GM12874 (cell line): ENCODE measurements around the gene CKS1B.

Experiments used
- CTCF ChIP-seq: IDR thresholded peaks from 2 replicates; pipeline ENCODE4 v1.5.1; 2011; ENCODE audit warnings: low read depth, mild to moderate bottlenecking, control low read depth, low read length, moderate library complexity; ENCODE audit not compliant: insufficient read depth

The CKS1B gene

GRCh38 chr1:154974808-154975408, 427 bp downstream of the CKS1B start:
- TF ChIP-seq CTCF = no peak

DNA sequence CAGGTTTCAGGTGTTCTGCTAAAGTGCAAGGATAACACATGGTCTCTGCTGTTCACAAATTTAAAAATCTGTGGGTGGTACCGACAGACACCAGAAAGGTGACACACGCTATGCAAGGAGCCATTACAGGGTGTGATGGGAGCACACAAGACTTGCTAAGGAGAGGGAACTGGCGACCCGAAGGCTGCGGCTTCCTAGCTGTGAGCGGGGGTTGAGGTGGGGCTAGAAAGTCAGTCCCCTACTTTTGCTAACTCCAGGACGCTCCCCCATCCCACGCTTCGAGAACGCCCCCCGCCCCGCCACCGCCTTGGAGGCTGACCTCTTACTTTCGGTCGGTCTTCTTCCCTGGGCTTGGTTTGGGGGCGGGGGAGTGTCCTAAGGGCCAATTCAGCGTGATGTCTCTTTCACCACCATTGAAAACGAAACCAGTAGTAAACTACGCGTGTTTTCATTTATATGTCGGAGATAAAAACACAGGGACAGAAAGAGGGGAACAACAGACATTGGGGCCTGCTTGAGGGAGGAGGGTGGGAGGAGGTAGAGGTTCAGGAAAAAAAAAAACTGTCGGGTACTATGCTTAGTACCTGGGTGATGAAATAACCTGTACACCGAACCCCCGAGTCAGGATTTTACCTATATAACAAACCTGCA, 1.1 kb downstream of the CKS1B start:
- no peak for TF ChIP-seq CTCF

GRCh38 chr1:154978360-154978759, 3.9 kb downstream of the CKS1B start:
- no peak for TF ChIP-seq CTCF

DNA sequence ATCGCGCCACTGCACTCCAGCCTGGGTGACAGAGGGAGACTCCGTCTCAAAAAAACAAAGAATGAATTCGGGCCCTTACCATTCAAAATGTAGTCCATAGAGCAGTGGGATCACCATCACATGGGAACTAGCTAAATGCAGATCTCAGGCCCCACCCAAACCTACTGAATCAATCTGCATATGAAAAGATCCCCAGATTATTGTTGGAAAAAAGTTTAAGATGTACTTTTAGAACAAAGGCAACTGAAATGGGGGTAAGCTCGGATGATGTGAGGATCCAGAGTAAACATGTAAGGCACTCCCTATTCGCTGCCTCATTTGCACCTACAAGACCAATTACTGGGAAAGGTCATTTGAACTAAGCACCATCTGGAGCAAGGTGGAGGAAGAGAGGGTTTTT, 7.9 kb downstream of the CKS1B start:
- no peak for TF ChIP-seq CTCF

GRCh38 chr1:154982897-154983648, 8.6 kb downstream of the CKS1B start, which contains the start of gene FLAD1:
FLAD1 (plus strand) TSS chr1:154983344; CDS start chr1:154983695, 351 bp downstream.
- TF ChIP-seq CTCF = no peak

DNA sequence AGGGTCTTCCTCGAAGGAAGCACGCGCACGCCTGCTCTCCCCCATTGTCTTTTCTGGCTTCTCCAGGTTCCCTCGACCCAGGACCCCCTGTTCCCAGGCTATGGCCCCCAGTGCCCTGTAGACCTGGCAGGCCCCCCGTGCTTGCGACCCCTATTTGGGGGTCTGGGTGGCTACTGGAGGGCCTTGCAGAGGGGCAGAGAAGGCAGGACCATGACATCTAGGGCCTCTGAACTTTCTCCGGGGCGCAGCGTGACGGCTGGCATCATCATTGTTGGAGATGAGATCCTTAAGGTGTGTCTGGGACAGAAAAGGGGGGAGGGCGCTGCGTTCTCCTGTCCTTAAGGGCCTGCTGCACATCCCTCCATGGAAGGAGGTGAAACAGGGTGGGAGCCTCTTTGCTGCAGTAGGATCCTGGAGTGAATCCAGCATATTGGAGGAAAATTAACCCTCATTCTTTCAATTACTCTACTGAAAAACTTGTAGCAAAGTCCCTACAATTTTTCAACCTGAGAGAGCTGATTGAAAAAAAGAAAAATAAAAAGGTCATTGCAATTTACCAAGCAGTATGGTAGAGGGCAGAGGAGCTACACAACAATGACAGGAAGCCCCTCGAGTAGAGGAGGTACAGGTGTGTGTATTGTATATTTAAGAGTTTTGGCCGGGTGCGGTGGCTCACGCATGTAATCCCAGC, 9.4 kb downstream of the CKS1B start:
- no peak for TF ChIP-seq CTCF

DNA sequence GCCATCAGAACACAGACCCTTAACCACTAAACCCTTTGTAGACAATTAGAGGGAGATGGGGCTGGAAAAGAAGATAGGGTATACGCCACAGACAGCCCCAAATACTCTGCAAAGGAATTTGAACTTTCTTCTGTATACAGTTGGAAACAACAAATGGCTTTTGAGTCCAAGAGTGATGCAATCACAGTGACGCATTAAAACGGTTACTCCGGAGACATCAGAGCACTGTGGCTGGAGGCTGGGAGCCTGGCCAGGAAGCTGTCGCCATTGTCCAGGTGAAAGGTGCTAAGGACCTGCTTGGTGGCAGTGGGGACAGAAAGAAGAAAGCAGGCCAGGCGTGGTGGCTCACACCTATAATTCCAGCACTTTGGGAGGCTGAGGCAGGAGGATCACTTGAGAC, 12.8 kb downstream of the CKS1B start:
- no peak for TF ChIP-seq CTCF
